ENCODE measurements around the gene TNMD. TPM values are rescaled to one million over a fixed set of nuclear protein-coding genes. Genes with fewer than 3 reads are reported as not detected.

TNMD gene
- total RNA-seq, 1 experiment from 2014 or later, result not detected

DNA sequence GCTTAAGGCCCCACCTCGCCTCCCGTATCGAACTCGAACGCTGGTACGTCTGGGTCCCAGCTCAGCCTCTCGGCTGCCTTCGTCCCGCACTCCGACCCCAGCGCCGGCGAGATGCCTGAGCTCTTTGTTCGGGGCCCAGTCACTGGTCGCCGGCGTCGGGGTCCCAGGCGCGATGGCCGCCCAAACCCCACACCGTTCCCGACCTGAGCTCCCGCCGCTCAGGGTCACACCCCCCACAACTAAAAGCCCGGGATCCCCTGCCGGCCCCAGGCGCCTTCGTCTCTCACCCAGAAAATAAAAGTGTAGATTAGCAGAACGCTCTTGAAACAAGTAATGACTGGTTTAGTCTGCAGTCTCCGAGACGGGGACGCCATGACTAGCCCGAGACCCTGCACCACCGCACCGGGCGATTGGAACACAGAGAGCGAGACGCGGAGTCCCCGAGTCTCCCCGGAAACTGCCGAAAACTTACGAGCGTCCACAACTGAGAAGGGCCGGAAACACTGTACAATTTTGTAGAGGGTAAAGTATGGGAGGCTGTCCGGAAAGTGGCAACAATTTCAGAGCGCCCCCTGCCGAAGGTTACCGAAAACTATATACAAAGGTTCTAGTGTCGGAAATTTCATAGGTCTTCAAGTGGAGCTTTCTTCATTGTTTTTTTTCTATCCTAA lies 51.7 kb downstream of the TNMD start, which contains the start of gene TSPAN6:
Gene TSPAN6, minus strand, starts transcription at position 486 of the 671 bp plus-strand sequence. Its CDS starts 112 bp downstream, at position 374.
- in situ Hi-C loops (cut with HindIII; ENCODE audit: low pct_unique_long_range_greater_than_20kb, low sequenced_read_pairs), result no loop called here
- DNase-seq (ENCODE audit: low read depth, low spot score), result peak; percentile 94

DNA sequence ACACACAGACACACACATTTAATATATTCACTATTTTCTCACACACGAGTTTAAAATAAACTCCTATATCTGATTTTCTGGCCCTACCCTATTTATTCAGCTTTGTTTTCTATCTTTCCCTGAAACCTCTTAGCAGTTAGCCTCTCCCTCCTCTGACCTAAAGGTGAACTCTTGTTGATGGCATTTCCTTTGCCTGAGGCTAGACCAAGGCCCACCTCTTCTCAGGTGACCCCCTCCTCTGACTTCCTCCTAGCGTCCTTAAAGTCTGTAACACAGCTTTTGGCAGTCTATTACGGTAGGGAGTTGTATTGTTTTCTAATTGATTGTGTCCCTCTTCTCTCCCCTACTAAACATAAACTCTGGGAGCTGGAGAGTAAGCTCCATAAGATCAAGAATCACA lies 57.6 kb downstream of the TNMD start:
- in situ Hi-C loops (cut with HindIII; ENCODE audit: low pct_unique_long_range_greater_than_20kb, low sequenced_read_pairs), result no loop called here
- no peak for DNase-seq (ENCODE audit: low read depth, low spot score)

DNA sequence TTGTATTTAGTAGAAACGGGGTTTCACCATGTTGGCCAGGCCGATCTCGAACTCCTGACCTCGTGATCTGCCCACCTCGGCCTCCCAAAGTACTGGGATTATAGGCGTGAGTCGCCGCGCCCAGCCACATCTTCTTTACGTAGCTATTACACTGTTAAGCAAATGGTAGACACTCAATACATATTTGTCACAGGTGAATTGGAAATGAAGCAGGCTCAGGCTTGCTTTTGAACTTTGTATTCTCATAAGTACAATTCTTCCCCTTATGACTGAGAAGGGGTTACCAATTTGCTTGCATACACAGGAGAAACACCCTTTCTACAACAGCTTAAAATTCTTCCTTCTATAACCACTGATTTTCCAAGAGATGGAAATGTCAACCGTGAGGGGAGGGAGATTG lies 58.5 kb downstream of the TNMD start:
- in situ Hi-C loops (cut with HindIII; ENCODE audit: low pct_unique_long_range_greater_than_20kb, low sequenced_read_pairs), result no loop called here
- DNase-seq (ENCODE audit: low read depth, low spot score), result no peak

DNA sequence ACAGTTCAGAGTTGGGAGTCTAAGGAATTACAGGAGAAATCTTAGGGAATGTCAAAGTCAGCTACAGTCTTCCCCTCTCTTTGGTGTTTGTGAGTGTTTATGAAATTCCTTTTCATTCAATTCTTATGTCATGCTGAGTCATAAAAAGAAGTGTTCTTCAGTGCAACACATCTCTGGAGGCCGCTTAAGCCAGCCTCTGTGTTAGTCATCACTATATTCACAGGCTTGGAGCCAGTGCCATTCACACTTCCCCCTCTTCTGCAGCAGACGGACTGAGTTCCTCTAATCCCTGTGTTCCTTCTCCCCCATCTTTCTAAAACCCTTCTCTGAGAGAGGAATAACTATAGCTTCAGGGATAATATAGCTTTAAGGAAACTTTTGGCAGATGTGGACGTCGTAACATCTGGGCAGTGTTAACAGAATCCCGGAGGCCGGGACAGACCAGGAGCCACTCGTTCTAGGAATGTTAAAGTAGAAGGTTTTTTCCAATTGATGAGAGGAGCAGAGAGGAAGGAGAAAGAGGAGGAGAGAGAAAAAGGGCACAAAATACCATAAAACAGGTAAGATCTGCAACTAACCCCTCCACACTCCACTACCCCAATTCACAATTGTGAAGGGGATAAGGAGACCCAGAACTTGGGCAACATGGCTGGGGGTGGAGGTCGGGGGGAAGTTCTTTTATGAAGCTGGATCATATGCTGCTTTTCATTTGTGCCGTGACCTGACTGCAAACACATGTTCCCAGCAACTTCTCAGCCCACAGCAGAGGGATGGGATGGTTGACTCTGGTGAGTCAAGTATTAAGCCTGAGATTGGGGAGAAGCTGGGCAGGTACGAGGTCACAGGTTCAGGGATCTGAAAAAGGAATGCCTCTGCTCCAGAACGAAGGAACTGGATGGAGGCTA lies 59.5 kb downstream of the TNMD start, which contains the start of gene SRPX2:
Gene SRPX2, plus strand, starts transcription at position 244 of the 905 bp plus-strand sequence. CDS start 2,124 bp downstream, outside the sequence.
- DNase-seq (ENCODE audit: low read depth, low spot score), result peak; percentile 36
- in situ Hi-C loops (cut with HindIII; ENCODE audit: low pct_unique_long_range_greater_than_20kb, low sequenced_read_pairs), result no loop called here

DNA sequence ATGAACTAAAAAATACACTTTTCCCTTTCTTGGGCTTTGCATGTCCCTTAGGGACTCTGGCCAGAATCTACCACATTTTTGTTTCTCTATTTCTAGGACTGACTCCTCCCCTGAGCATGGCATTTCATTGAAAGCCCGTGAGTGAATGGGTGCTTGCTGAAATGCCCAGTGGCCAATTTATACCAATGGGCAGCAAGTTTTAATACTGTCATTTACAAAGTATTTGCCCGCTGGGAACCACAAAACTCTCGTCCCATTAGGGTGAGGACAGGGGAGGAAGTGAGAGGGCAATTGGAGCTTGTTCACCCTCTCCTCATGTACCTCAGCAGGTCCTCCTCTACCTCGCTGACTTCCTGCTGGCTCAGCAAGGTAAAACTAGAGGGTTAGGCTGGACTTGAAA lies 60.4 kb downstream of the TNMD start:
- DNase-seq (ENCODE audit: low read depth, low spot score), result no peak

DNA sequence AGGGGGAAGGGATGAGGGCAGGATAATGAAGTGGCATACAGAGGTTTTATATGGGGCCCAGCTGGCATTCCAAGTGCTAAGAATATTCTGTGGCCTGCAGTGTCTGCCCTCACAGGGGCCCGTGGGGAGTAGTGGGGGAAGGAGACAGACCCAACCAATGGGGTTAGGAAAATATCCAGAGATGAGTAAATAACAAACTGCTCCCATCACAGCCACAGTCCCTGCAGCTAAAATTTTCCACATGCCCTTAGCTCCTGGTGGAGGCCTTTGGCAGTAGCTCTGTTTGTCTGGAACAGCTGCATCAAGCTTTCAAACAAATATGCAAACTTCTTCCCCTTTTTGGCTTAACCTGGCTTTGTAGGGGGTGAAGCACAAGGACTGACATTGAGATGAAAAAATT lies 62.4 kb downstream of the TNMD start:
- in situ Hi-C loops (cut with HindIII; ENCODE audit: low pct_unique_long_range_greater_than_20kb, low sequenced_read_pairs), result no loop called here
- no peak for DNase-seq (ENCODE audit: low read depth, low spot score)

More for the DNA sequence above, 60.4 kb downstream of the TNMD start:
- in situ Hi-C loops (cut with HindIII; ENCODE audit: low pct_unique_long_range_greater_than_20kb, low sequenced_read_pairs), result no loop called here

DNA sequence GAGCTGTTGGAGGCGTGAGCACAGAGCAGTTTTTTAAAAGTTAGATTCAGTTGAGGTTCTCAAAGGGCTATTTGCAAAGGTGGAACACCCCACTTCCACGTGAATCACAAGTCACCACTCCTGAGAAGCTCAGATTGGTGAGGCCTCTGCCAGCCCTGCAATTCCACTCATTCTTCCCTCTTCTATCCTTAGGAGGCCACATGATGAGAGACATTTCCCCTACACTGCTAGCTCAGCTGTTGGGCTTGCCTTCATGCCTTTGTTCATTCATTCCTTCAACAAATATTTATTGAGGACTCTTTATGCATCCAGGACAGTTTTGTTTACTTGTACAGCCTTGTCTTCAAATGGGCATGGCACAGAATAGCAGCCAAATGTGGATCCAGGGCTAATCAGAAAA lies 63.0 kb downstream of the TNMD start:
- in situ Hi-C loops (cut with HindIII; ENCODE audit: low pct_unique_long_range_greater_than_20kb, low sequenced_read_pairs), result no loop called here
- peak; percentile 22 for DNase-seq (ENCODE audit: low read depth, low spot score)

DNA sequence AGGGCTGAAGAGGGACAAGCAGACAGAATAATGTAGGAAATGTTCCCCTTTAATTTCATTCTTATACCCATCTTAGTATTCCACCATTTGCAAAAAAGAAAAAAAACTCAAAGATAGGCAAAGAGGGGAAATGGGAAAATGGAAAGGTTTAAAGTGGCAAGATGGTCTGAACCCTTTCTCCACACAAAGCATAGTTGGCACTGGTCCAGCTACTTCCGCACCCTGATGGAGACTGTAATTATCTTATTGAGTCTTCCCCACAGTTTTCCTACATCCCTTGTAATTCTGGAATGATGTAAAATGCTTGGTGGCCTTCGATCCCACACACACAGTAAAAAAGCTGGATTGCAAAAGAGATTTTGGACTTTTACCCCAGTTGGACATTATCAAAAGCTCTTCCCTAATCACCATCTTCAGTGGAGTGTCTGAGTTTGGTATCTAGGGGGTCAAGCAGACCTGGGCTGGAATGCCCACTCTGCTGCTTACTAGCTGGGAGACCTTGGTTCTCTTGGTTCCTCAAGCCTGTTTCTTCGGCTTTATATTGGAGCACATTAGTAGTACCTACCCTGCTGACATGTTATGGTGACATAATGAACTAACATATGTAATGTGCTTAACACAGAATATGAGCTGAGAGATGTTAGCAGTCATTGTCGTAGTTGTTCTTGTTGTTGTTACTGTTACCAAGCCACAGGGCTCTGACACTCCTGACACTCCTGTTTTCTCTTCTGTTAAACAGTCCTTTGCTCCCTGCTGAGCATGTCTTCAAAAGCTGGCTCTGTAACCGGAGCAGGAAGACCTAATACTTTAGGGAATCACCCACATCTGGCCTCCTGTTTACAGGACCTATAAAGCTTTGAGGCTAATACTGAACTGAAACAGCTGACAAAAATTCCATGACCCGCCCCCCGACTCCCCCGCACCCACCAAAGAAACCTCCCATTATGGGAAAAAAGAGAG lies 64.0 kb downstream of the TNMD start:
- in situ Hi-C loops (cut with HindIII; ENCODE audit: low pct_unique_long_range_greater_than_20kb, low sequenced_read_pairs), result no loop called here
- DNase-seq (ENCODE audit: low read depth, low spot score), result no peak

Other genes with a start within 250 kb of the TNMD start
- gene PCDH19, start 174.7 kb upstream of the TNMD start, total RNA-seq (2014; rRNA removed; shearing (Covaris generic)), result not detected in 2 replicates
- gene TSPAN6, start 51.9 kb downstream of the TNMD start, total RNA-seq (2014; rRNA removed; shearing (Covaris generic)), result 54.1 and 56.0 TPM in 2 replicates
- 0.72 and 1.6 TPM in 2 replicates for gene SRPX2, start 59.3 kb downstream of the TNMD start, total RNA-seq (2014; rRNA removed; shearing (Covaris generic))
- 1.3 and 1.6 TPM in 2 replicates for gene SYTL4, start 147.2 kb downstream of the TNMD start, total RNA-seq (2014; rRNA removed; shearing (Covaris generic))
- 29.7 and 30.0 TPM in 2 replicates for gene CSTF2, start 235.5 kb downstream of the TNMD start, total RNA-seq (2014; rRNA removed; shearing (Covaris generic))

Data from SK-MEL-5 (cell line).